HCT116 (cell line): ENCODE data around the gene DBN1. TPM values are rescaled to one million over a fixed set of nuclear protein-coding genes. Genes with fewer than 3 reads are reported as not detected.

Experiments
- ATAC-seq: fragments of 200-7000 bp; cut with Tn5 transposase; 2 replicates; pipeline ENCODE4 v1.9.1; 2020; ENCODE audit warnings: mild to moderate bottlenecking, moderate library complexity
- Bru-seq: library from RNA; stranded (reverse); fragments of 400-500 nt; gene quantifications from one replicate; lab custom pipeline; 2021; lab: Mats Ljungman, UMichigan
- BruChase-seq, 2 experiments: library from RNA; stranded (reverse); fragments of 400-500 nt; gene quantifications; one replicate each; lab custom pipeline; 2021; lab: Mats Ljungman, UMichigan
- BruUV-seq: library from RNA; stranded (reverse); fragments of 400-500 nt; replicated peaks from 2 replicates; lab custom pipeline; 2021; lab: Mats Ljungman, UMichigan
- CTCF ChIA-PET: fragments of 300-600 bp; sonication (Branson Sonifier 250); formaldehyde crosslinking; loops from one replicate; lab custom pipeline; 2021; ENCODE audit warnings: antibody characterized with exemption; lab: Charles Lee
- POLR2A ChIA-PET: fragments of 300-600, 350-600 bp; sonication (Branson Sonifier 250); formaldehyde crosslinking; loops from one replicate; lab custom pipeline; 2021; ENCODE audit warnings: antibody characterized with exemption; lab: Charles Lee
- RAD21 ChIA-PET, 2 experiments: fragments of 300-600 bp; sonication (Branson Sonifier 250); formaldehyde crosslinking; loops; one replicate each; lab custom pipeline; 2023; ENCODE audit warnings: low total read pairs in 2 of 2; ENCODE audit not compliant: uncharacterized antibody in 2 of 2, unreplicated experiment in 2 of 2, low non-redundant PET in 1 of 2; lab: Charles Lee
- DNase-seq: peaks from one replicate; pipeline ENCODE4 v3.0.0-alpha.2; 2010; ENCODE audit warnings: low read depth, low spot score
- H2AFZ ChIP-seq: fragments of 200-600 bp; shearing (Covaris generic), sonication (generic); 2 replicates; pipeline ENCODE4 v1.6.1; 2017; ENCODE audit warnings: low read depth, mixed run types, mixed read lengths, antibody characterized with exemption, low read length; ENCODE audit not compliant: poor library complexity, severe bottlenecking
- H3K27ac ChIP-seq: 2 replicates; pipeline ENCODE4 v1.5.1; 2012; ENCODE audit warnings: low read depth, low read length
- H3K27me3 ChIP-seq: fragments of 200-600 bp; sonication (generic); 2 replicates; pipeline ENCODE4 v1.6.1; 2016; ENCODE audit warnings: mixed run types, low read length, mixed read lengths; ENCODE audit not compliant: insufficient read depth
- H3K36me3 ChIP-seq, 2 experiments: fragments of 200-500 bp in 1 of 2; fragments of 200-600 bp in 1 of 2; sonication (Bioruptor generic) in 1 of 2; sonication (generic) in 1 of 2; 2 replicates each; pipeline versions ENCODE4 v1.5.1 to v1.6.1; 2014 to 2016; ENCODE audit warnings: low read length in 2 of 2, inconsistent platforms in 1 of 2, mixed read lengths in 1 of 2, mixed run types in 1 of 2; ENCODE audit not compliant: insufficient read depth in 2 of 2, control insufficient read depth in 1 of 2
- H3K4me1 ChIP-seq, 2 experiments: fragments of 200-600 bp in 1 of 2; sonication (generic) in 1 of 2; 2 replicates each; pipeline versions ENCODE4 v1.5.1 to v1.6.1; 2012 to 2017; ENCODE audit warnings: low read length in 2 of 2, inconsistent platforms in 1 of 2, mild to moderate bottlenecking in 1 of 2, mixed read lengths in 1 of 2, mixed run types in 1 of 2, moderate library complexity in 1 of 2; ENCODE audit not compliant: insufficient read depth in 2 of 2, control insufficient read depth in 1 of 2
- H3K4me2 ChIP-seq: fragments of 200-600 bp; sonication (generic); 2 replicates; pipeline ENCODE4 v1.6.1; 2017; ENCODE audit warnings: mixed run types, low read length, mixed read lengths
- H3K4me3 ChIP-seq, 2 experiments: fragments of 200-600 bp in 1 of 2; sonication (generic) in 1 of 2; replicated peaks in 1 of 2; 2 replicates each; pipeline ENCODE4 v1.5.1; 2011 to 2016; ENCODE audit warnings: low read length in 2 of 2, control low read depth in 1 of 2, low read depth in 1 of 2, mild to moderate bottlenecking in 1 of 2, mixed read lengths in 1 of 2, mixed run types in 1 of 2
- H3K79me2 ChIP-seq: fragments of 200-600 bp; sonication (generic); 2 replicates; pipeline ENCODE4 v1.6.1; 2017; ENCODE audit warnings: mild to moderate bottlenecking, mixed run types, low read length, moderate library complexity, mixed read lengths; ENCODE audit not compliant: insufficient read depth
- H3K9ac ChIP-seq: fragments of 200-600 bp; sonication (generic); 2 replicates; pipeline ENCODE4 v1.6.1; 2016; ENCODE audit warnings: low read length, mixed read lengths
- H3K9me2 ChIP-seq: fragments of 200-600 bp; sonication (generic), shearing (Covaris generic); 2 replicates; pipeline ENCODE4 v1.6.1; 2017; ENCODE audit warnings: mixed run types, mild to moderate bottlenecking, moderate library complexity; ENCODE audit not compliant: insufficient read depth
- H3K9me3 ChIP-seq, 2 experiments: fragments of 200-500 bp in 1 of 2; fragments of 200-600 bp in 1 of 2; sonication (Bioruptor generic) in 1 of 2; sonication (generic) in 1 of 2; 2 replicates each; pipeline ENCODE4 v1.6.1; 2014 to 2017; ENCODE audit warnings: low read length in 2 of 2, mixed read lengths in 2 of 2, inconsistent platforms in 1 of 2, low read depth in 1 of 2, mild to moderate bottlenecking in 1 of 2, mixed run types in 1 of 2, moderate library complexity in 1 of 2; ENCODE audit not compliant: control insufficient read depth in 1 of 2, insufficient read depth in 1 of 2
- H4K20me1 ChIP-seq: fragments of 200-600 bp; sonication (generic), shearing (Covaris generic); 2 replicates; pipeline ENCODE4 v1.6.1; 2017; ENCODE audit warnings: mixed run types, mild to moderate bottlenecking, moderate library complexity; ENCODE audit not compliant: insufficient read depth
- CEBPB ChIP-seq: IDR thresholded peaks from 2 replicates; pipeline ENCODE4 v1.6.1; 2012; ENCODE audit warnings: low read depth
- EGR1 ChIP-seq: IDR thresholded peaks from 2 replicates; pipeline ENCODE4 v1.6.1; 2012; ENCODE audit warnings: low read depth
- ELF1 ChIP-seq: IDR thresholded peaks from 2 replicates; pipeline ENCODE4 v1.6.1; 2012; ENCODE audit warnings: low read depth, borderline replicate concordance
- JUND ChIP-seq: IDR thresholded peaks from 2 replicates; pipeline ENCODE4 v1.6.1; 2012
- POLR2A ChIP-seq: IDR thresholded peaks from 2 replicates; pipeline ENCODE4 v1.7.0; 2011; ENCODE audit warnings: borderline replicate concordance; ENCODE audit not compliant: insufficient read depth, insufficient read length; ENCODE audit errors: extremely low read depth
- POLR2AphosphoS5 ChIP-seq: IDR thresholded peaks from 2 replicates; pipeline ENCODE4 v1.6.1; 2011; ENCODE audit warnings: mild to moderate bottlenecking, low read depth, low read length, moderate library complexity
- SIN3A ChIP-seq: IDR thresholded peaks from 2 replicates; pipeline ENCODE4 v1.6.1; 2012; ENCODE audit warnings: low read depth
- SRF ChIP-seq: IDR thresholded peaks from 2 replicates; pipeline ENCODE4 v1.6.1; 2012; ENCODE audit warnings: low read depth
- YY1 ChIP-seq: IDR thresholded peaks from 2 replicates; pipeline ENCODE4 v1.6.1; 2011; ENCODE audit warnings: low read length, low read depth, moderate library complexity, mild to moderate bottlenecking; ENCODE audit not compliant: insufficient replicate concordance; ENCODE audit errors: extremely low read depth
- ZFX ChIP-seq: fragments of 450-650 bp; IDR thresholded peaks from 2 replicates; pipeline ENCODE4 v1.6.1; 2017
- intact Hi-C: fragments of 100-400 bp; cut with micrococcal nuclease; formaldehyde crosslinking; loops from 2 replicates; pipeline ENCODE4 v1.10.0; 2022
- long read RNA-seq: library from polyadenylated mRNA; unstranded; transcript quantifications from one replicate; pipeline ENCODE4 v2.0.0, GENCODE V29; 2021; ENCODE audit not compliant: unreplicated experiment
- polyA plus RNA-seq: library from polyadenylated mRNA; unstranded; fragments of >200 nt; gene quantifications from 2 replicates; pipeline ENCODE4 v1.2.1, GENCODE V29; 2012; ENCODE audit warnings: missing spikeins
- total RNA-seq: library from RNA; stranded (reverse); gene quantifications from one replicate; pipeline ENCODE4 v1.2.1, GENCODE V29; 2021; ENCODE audit not compliant: unreplicated experiment
- TF ChIP-seq, protein P1 (sequence below): IDR thresholded peaks from 2 replicates; pipeline ENCODE4 v1.6.1; 2012
- TF ChIP-seq, protein P2 (sequence below): IDR thresholded peaks from 2 replicates; pipeline ENCODE4 v1.6.1; 2011; ENCODE audit warnings: mild to moderate bottlenecking, low read length, moderate library complexity; ENCODE audit not compliant: insufficient replicate concordance; ENCODE audit errors: extremely low read depth
- TF ChIP-seq, protein P3 (sequence below): IDR thresholded peaks from 2 replicates; pipeline ENCODE4 v1.6.1; 2012
- TF ChIP-seq, protein P4 (sequence below): IDR thresholded peaks from 2 replicates; pipeline ENCODE4 v1.6.1; 2012; ENCODE audit warnings: low read depth

DBN1 gene
- total RNA-seq = 144 TPM
- 110 and 117 TPM in 2 replicates for polyA plus RNA-seq
- percentile 74 among the genes with signal in this experiment for Bru-seq, nascent RNA
- BruChase-seq, experiment 1, labeled RNA remaining after a 6-hour chase = percentile 93 among the genes with signal in this experiment
- percentile 89 among the genes with signal in this experiment for BruChase-seq, experiment 2, labeled RNA remaining after a 2-hour chase
- long read RNA-seq, transcript DBN1-202 (14 exons, 2,995 nt) = major isoform, 387 of 547 reads
- long read RNA-seq, partial matches to known transcripts = 86 of 547 reads
- long read RNA-seq, other reads (novel, unspliced or antisense) = 67 of 547 reads

DNA sequence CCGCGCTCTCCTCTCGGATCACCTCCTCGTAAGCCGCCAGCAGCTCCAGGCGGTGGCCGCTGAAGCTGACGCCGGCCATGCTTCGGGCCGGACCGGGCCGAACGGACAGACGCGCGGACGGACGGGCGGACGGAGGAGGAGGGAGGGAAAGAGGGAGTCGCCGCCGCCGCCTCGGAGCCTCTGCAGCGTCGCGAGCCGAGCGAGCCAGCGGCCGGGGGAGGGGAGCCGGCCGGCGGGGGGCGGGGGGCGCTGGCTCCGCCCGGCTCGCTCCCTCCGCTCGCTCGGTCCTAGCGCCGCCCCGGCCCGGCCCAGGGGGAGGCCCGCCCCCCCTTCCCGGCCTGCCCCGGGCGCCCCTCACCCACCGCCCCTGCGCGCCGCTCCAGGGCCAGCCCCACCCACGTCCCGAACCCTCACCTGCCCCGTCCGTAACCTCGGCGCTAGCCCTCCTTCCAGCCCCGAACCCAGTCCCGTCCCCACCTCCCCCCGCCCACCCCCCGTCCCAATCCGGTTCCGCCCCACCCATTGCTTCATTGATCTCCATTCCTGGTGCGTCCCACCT, at the start of gene DBN1:
Gene DBN1, minus strand, starts transcription at position 192 of the 559 bp plus-strand sequence. Its CDS starts 113 bp downstream, at position 79.
- Histone ChIP-seq H3K36me3 (peaks cover 2 to 6% of the 10 kb centered on the region in 2 experiments; a peak in 2 of 4 replicates), H3K9me2 (no peaks in the 10 kb centered on the region), H3K4me2 (peak within 1 kb of the TSS; percentile 97), H3K9me3 (no peaks in the 10 kb centered on the region), H3K27me3 (no peaks in the 10 kb centered on the region), H3K9ac (peak within 1 kb of the TSS; percentile 89), H3K4me3 (peak within 1 kb of the TSS; percentile 85 to 92), H4K20me1 (no peaks in the 10 kb centered on the region), H3K79me2 (peaks cover 39% of the 10 kb centered on the region), H2AFZ (no peak within 1 kb of the TSS), H3K4me1 (peaks cover 8 to 55% of the 10 kb centered on the region in 2 experiments; a peak in 3 of 4 replicates), H3K27ac (peak within 1 kb of the TSS; percentile 84)
- TF ChIP-seq SRF (no peak), ZFX (0 out of 2 replicates have a peak, but pooled peaks have one; percentile 49), EGR1 (no peak), POLR2A (no peak), JUND (no peak), ELF1 (no peak), SIN3A (no peak), POLR2AphosphoS5 (peak; percentile 70), YY1 (no peak), CEBPB (no peak)
- TF ChIP-seq, protein P1, sequence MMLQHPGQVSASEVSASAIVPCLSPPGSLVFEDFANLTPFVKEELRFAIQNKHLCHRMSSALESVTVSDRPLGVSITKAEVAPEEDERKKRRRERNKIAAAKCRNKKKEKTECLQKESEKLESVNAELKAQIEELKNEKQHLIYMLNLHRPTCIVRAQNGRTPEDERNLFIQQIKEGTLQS = no peak
- TF ChIP-seq, protein P2, sequence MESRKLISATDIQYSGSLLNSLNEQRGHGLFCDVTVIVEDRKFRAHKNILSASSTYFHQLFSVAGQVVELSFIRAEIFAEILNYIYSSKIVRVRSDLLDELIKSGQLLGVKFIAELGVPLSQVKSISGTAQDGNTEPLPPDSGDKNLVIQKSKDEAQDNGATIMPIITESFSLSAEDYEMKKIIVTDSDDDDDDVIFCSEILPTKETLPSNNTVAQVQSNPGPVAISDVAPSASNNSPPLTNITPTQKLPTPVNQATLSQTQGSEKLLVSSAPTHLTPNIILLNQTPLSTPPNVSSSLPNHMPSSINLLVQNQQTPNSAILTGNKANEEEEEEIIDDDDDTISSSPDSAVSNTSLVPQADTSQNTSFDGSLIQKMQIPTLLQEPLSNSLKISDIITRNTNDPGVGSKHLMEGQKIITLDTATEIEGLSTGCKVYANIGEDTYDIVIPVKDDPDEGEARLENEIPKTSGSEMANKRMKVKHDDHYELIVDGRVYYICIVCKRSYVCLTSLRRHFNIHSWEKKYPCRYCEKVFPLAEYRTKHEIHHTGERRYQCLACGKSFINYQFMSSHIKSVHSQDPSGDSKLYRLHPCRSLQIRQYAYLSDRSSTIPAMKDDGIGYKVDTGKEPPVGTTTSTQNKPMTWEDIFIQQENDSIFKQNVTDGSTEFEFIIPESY = no peak
- TF ChIP-seq, protein P3, sequence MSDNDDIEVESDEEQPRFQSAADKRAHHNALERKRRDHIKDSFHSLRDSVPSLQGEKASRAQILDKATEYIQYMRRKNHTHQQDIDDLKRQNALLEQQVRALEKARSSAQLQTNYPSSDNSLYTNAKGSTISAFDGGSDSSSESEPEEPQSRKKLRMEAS = no peak
- TF ChIP-seq, protein P4, sequence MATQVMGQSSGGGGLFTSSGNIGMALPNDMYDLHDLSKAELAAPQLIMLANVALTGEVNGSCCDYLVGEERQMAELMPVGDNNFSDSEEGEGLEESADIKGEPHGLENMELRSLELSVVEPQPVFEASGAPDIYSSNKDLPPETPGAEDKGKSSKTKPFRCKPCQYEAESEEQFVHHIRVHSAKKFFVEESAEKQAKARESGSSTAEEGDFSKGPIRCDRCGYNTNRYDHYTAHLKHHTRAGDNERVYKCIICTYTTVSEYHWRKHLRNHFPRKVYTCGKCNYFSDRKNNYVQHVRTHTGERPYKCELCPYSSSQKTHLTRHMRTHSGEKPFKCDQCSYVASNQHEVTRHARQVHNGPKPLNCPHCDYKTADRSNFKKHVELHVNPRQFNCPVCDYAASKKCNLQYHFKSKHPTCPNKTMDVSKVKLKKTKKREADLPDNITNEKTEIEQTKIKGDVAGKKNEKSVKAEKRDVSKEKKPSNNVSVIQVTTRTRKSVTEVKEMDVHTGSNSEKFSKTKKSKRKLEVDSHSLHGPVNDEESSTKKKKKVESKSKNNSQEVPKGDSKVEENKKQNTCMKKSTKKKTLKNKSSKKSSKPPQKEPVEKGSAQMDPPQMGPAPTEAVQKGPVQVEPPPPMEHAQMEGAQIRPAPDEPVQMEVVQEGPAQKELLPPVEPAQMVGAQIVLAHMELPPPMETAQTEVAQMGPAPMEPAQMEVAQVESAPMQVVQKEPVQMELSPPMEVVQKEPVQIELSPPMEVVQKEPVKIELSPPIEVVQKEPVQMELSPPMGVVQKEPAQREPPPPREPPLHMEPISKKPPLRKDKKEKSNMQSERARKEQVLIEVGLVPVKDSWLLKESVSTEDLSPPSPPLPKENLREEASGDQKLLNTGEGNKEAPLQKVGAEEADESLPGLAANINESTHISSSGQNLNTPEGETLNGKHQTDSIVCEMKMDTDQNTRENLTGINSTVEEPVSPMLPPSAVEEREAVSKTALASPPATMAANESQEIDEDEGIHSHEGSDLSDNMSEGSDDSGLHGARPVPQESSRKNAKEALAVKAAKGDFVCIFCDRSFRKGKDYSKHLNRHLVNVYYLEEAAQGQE = no peak
- no TSS peak for BruUV-seq
- POLR2A ChIA-PET = interaction anchor here (0.6 to 2.6 kb wide), 4 partner anchors 15 to 70 kb away, joined by 3 to 8 read pairs (median 4); no protein-coding TSS in a partner anchor
- DNase-seq = no peak
- intact Hi-C loops = no loop called here
- CTCF ChIA-PET = interaction anchor here (0.7 to 1.4 kb wide), 3 partner anchors 16 to 163 kb away, joined by 3 to 4 read pairs (median 3); no protein-coding TSS in a partner anchor
- ATAC-seq = peak; percentile 78
- RAD21 ChIA-PET = no interaction called here
